Hepatocyte (in vitro differentiated cells): ENCODE data around the gene ZNF407. TPM values are rescaled to one million over a fixed set of nuclear protein-coding genes. Genes with fewer than 3 reads are reported as not detected.

Experiments
- DNase-seq: peaks from one replicate; pipeline ENCODE4 v3.0.0-alpha.2; 2016; ENCODE audit warnings: low spot score
- H2AFZ ChIP-seq: fragments of 200-600 bp; sonication (generic); 2 replicates; pipeline ENCODE4 v1.6.0; 2016; ENCODE audit warnings: antibody characterized with exemption, mild to moderate bottlenecking
- H3K27ac ChIP-seq: fragments of 200-600 bp; sonication (generic); 2 replicates; pipeline ENCODE4 v1.5.1; 2016; ENCODE audit warnings: mild to moderate bottlenecking
- H3K27me3 ChIP-seq: fragments of 200-600 bp; sonication (generic); 2 replicates; pipeline ENCODE4 v1.6.1; 2016
- H3K36me3 ChIP-seq: fragments of 200-600 bp; sonication (generic); replicated peaks from 2 replicates; pipeline ENCODE4 v1.5.1; 2016; ENCODE audit warnings: low read depth; ENCODE audit not compliant: insufficient read depth
- H3K4me1 ChIP-seq: fragments of 200-600 bp; sonication (generic); 2 replicates; pipeline ENCODE4 v1.5.1; 2016; ENCODE audit warnings: mild to moderate bottlenecking, moderate library complexity; ENCODE audit not compliant: insufficient read depth
- H3K4me2 ChIP-seq: fragments of 200-600 bp; sonication (generic); 2 replicates; pipeline ENCODE4 v1.6.0; 2016
- H3K4me3 ChIP-seq: fragments of 200-600 bp; sonication (generic); 2 replicates; pipeline ENCODE4 v1.5.1; 2016; ENCODE audit warnings: mild to moderate bottlenecking
- H3K79me2 ChIP-seq: fragments of 200-600 bp; sonication (generic); 2 replicates; pipeline ENCODE4 v1.6.0; 2017; ENCODE audit warnings: mild to moderate bottlenecking
- H3K9me2 ChIP-seq: fragments of 200-600 bp; sonication (generic); replicated peaks from 2 replicates; pipeline ENCODE4 v1.6.0; 2017; ENCODE audit warnings: mild to moderate bottlenecking; ENCODE audit not compliant: insufficient read depth
- H3K9me3 ChIP-seq: fragments of 200-600 bp; sonication (generic); 2 replicates; pipeline ENCODE4 v1.5.1; 2016; ENCODE audit warnings: low read depth, mild to moderate bottlenecking
- H4K20me1 ChIP-seq: fragments of 200-600 bp; sonication (generic); 2 replicates; pipeline ENCODE4 v1.6.0; 2016; ENCODE audit warnings: mild to moderate bottlenecking; ENCODE audit not compliant: insufficient read depth, poor library complexity, severe bottlenecking
- EZH2 ChIP-seq: fragments of 200-600 bp; sonication (generic); IDR thresholded peaks from 2 replicates; pipeline ENCODE4 v1.6.1; 2016; ENCODE audit warnings: antibody characterized with exemption, mild to moderate bottlenecking, borderline replicate concordance
- EZH2phosphoT487 ChIP-seq: fragments of 200-600 bp; sonication (generic); IDR thresholded peaks from one replicate; pipeline ENCODE4 v1.6.1; 2018; ENCODE audit warnings: antibody characterized with exemption, mild to moderate bottlenecking, low read depth, moderate library complexity; ENCODE audit not compliant: unreplicated experiment, severe bottlenecking
- WGBS: methylation state at CpG from one replicate; pipeline ENCODE4 v1.1.6; 2016; ENCODE audit warnings: low lambda C conversion rate; ENCODE audit errors: missing lambda C conversion rate; 5-methylcytosine and 5-hydroxymethylcytosine counted together
- polyA plus RNA-seq: library from polyadenylated mRNA; unstranded; fragments of >200 nt; fragmentation: Nextera tagmentation; extraction: Ambion mirVana; gene quantifications from 2 replicates; pipeline ENCODE4 v1.2.1, GENCODE V29; 2016
- total RNA-seq: library from RNA; depleted of rRNA; stranded (reverse); fragments of >200 nt; gene quantifications from 2 replicates; pipeline ENCODE4 v1.2.3, GENCODE V29; 2014
- TF ChIP-seq, protein P1 (sequence below): fragments of 200-600 bp; sonication (generic); IDR thresholded peaks from 2 replicates; pipeline ENCODE4 v1.5.1; 2016; ENCODE audit warnings: antibody characterized with exemption, mild to moderate bottlenecking; ENCODE audit not compliant: poor library complexity

ZNF407 gene
- total and polyA plus RNA-seq, 2 experiments from 2014 or later = 3.2 to 12.4 TPM

DNA sequence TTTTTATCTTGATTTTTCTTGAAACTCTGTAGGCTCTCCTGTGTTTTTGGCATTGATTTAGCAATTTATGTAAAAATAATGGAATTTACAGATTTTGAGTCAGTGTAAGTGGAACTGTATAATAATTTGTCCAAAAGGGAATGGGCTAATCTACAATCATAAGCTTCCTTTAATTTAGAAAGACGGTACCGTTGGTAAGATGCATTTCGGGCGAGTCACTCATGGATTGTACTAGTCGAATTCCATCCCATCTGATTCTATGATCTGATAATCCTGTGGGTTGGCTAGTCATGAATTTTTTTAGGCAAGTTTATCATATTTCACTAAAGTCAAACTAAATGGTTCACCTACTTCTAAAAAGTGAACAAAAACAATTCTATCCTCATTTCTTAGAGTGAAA is 133.4 kb downstream of the ZNF407 start:
- Histone ChIP-seq H3K36me3 (no peaks in the 10 kb centered on the region), H3K4me3 (no peak overlapping the region)

DNA sequence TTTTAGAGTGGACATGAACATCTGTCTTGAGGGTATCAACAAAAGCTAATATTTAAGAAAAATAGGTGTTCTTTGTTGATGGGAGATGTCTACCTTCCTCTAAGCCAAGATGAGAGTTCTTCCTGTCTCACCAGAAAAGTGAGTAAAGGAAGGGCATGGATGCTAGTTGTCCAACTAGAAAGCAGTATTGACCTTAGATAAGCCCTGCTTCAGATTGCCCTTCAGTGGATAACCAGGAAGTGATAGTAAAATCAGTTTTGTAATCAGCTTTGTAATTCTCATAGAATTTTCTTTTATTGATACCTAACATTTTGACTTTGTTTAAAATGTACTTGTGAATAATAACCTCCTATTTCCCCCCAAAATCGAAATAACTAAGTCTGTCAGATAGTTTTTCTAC is 134.7 kb downstream of the ZNF407 start:
- Histone ChIP-seq H3K9me2 (no peaks in the 10 kb centered on the region), H3K9me3 (no peaks in the 10 kb centered on the region), H3K79me2 (peaks cover 2% of the 10 kb centered on the region), H3K27me3 (no peaks in the 10 kb centered on the region), H3K4me2 (no peak overlapping the region), H3K4me3 (no peak overlapping the region), H3K36me3 (no peaks in the 10 kb centered on the region), H3K4me1 (peaks cover 4% of the 10 kb centered on the region), H2AFZ (no peak overlapping the region), H4K20me1 (no peaks in the 10 kb centered on the region), H3K27ac (no peak overlapping the region)
- WGBS = 95% methylated on average over 1 of the region's 1 CpG
- TF ChIP-seq EZH2phosphoT487 (no peak), EZH2 (no peak)
- TF ChIP-seq, protein P1, sequence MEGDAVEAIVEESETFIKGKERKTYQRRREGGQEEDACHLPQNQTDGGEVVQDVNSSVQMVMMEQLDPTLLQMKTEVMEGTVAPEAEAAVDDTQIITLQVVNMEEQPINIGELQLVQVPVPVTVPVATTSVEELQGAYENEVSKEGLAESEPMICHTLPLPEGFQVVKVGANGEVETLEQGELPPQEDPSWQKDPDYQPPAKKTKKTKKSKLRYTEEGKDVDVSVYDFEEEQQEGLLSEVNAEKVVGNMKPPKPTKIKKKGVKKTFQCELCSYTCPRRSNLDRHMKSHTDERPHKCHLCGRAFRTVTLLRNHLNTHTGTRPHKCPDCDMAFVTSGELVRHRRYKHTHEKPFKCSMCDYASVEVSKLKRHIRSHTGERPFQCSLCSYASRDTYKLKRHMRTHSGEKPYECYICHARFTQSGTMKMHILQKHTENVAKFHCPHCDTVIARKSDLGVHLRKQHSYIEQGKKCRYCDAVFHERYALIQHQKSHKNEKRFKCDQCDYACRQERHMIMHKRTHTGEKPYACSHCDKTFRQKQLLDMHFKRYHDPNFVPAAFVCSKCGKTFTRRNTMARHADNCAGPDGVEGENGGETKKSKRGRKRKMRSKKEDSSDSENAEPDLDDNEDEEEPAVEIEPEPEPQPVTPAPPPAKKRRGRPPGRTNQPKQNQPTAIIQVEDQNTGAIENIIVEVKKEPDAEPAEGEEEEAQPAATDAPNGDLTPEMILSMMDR = no peak
- DNase-seq = no peak

More for the DNA sequence above, 133.4 kb downstream of the ZNF407 start:
- Histone ChIP-seq H3K27me3 (no peaks in the 10 kb centered on the region), H3K79me2 (peaks cover 2% of the 10 kb centered on the region), H4K20me1 (no peaks in the 10 kb centered on the region), H3K27ac (no peak overlapping the region), H3K9me2 (no peaks in the 10 kb centered on the region), H3K4me1 (peaks cover 4% of the 10 kb centered on the region), H3K9me3 (no peaks in the 10 kb centered on the region), H2AFZ (no peak overlapping the region), H3K4me2 (no peak overlapping the region)
- DNase-seq = no peak
- TF ChIP-seq, protein P1 = no peak
- no peak for TF ChIP-seq EZH2
- TF ChIP-seq EZH2phosphoT487 = no peak
- WGBS = 92% methylated on average over 5 of the region's 5 CpGs

DNA sequence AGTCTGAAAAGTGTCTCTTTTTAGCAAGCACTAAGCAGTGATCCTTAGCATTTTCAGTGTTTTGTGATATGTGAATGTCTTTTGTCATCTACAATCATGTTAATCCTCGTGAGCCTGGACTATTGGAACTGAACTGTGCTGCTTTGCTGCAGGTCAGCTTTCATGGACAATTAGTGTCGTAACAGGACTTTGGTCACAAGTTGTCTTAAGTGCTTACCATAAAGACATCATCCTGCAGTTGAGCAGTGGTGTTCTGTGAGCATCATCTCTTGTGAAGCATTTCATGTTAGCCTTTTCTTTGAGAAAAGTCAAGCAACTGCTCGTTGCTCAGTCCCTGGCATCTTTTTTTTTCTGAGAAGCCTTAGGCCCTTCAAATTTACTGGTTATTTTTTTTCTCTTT is 135.9 kb downstream of the ZNF407 start:
- DNase-seq = peak; percentile 58
- no peak overlapping the region for H2AFZ ChIP-seq
- no peak overlapping the region for H3K4me3 ChIP-seq
- H3K9me2 ChIP-seq = no peaks in the 10 kb centered on the region
- no peak for TF ChIP-seq EZH2
- TF ChIP-seq EZH2phosphoT487 = no peak
- TF ChIP-seq, protein P1 = no peak
- H3K79me2 ChIP-seq = peaks cover 2% of the 10 kb centered on the region
- WGBS = 48% methylated on average over 3 of the region's 3 CpGs
- no peaks in the 10 kb centered on the region for H3K9me3 ChIP-seq
- no peaks in the 10 kb centered on the region for H3K36me3 ChIP-seq
- H3K27me3 ChIP-seq = no peaks in the 10 kb centered on the region
- peaks cover 4% of the 10 kb centered on the region for H3K4me1 ChIP-seq
- H4K20me1 ChIP-seq = no peaks in the 10 kb centered on the region
- H3K4me2 ChIP-seq = no peak overlapping the region
- peak overlapping the region; percentile 38 for H3K27ac ChIP-seq

DNA sequence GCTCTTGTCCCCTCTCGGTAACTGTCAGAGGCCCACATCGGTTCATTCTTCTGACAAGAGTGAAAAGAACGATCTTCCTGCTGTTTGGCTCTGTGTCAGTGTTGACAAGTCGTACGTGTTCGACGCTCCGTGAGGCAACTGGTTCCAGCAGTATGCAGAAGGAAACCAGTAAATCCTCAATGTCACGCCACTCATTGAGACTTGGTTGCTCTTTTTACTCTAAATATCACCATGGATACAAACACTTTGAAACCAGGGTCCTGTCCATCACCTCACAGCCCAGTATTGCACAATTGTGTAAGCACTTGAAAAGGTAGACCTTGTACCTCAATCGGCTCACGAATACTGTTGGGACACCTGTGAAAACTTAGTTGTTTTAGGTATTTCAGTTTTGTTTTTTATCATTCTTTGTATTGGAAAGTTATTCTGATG is 136.4 kb downstream of the ZNF407 start:
- 83% methylated on average over 11 of the region's 11 CpGs for WGBS

More for the DNA sequence above, 136.4 kb downstream of the ZNF407 start:
- TF ChIP-seq, protein P1 = no peak
- TF ChIP-seq EZH2 = no peak
- no peak for TF ChIP-seq EZH2phosphoT487
- Histone ChIP-seq H3K4me2 (no peak overlapping the region), H2AFZ (no peak overlapping the region), H3K27ac (peak overlapping the region; percentile 38), H3K4me1 (peaks cover 4% of the 10 kb centered on the region), H3K79me2 (peaks cover 2% of the 10 kb centered on the region), H4K20me1 (no peaks in the 10 kb centered on the region), H3K36me3 (no peaks in the 10 kb centered on the region), H3K27me3 (no peaks in the 10 kb centered on the region), H3K9me3 (no peaks in the 10 kb centered on the region), H3K9me2 (no peaks in the 10 kb centered on the region), H3K4me3 (no peak overlapping the region)
- peak; percentile 20 for DNase-seq
